HCT116 (cell line): ENCODE results near the gene EYA4.

ENCODE experiments used
- CEBPB ChIP-seq: IDR thresholded peaks from 2 replicates; pipeline ENCODE4 v1.6.1; 2012; ENCODE audit warnings: low read depth
- CTCF ChIP-seq, 3 experiments: fragments of 200-600 bp in 1 of 3; sonication (generic) in 1 of 3; IDR thresholded peaks in 2 of 3; conservative IDR thresholded peaks in 1 of 3; 2 replicates each; pipeline ENCODE4 v1.5.1; 2012 to 2017; ENCODE audit warnings: low read depth in 2 of 3, low read length in 2 of 3, antibody characterized with exemption in 1 of 3, borderline replicate concordance in 1 of 3, control low read depth in 1 of 3, mild to moderate bottlenecking in 1 of 3, mixed read lengths in 1 of 3, mixed run types in 1 of 3, moderate library complexity in 1 of 3; ENCODE audit not compliant: insufficient read depth in 1 of 3
- EGR1 ChIP-seq: IDR thresholded peaks from 2 replicates; pipeline ENCODE4 v1.6.1; 2012; ENCODE audit warnings: low read depth
- EZH2 ChIP-seq: fragments of 200-600 bp; sonication (generic); IDR thresholded peaks from 2 replicates; pipeline ENCODE4 v1.6.1; 2017; ENCODE audit warnings: antibody characterized with exemption, mixed run types
- EZH2phosphoT487 ChIP-seq: fragments of 200-600 bp; IDR thresholded peaks from 2 replicates; pipeline ENCODE4 v1.6.1; 2018; ENCODE audit warnings: antibody characterized with exemption, borderline replicate concordance
- JUND ChIP-seq: IDR thresholded peaks from 2 replicates; pipeline ENCODE4 v1.6.1; 2012
- POLR2A ChIP-seq: IDR thresholded peaks from 2 replicates; pipeline ENCODE4 v1.7.0; 2011; ENCODE audit warnings: borderline replicate concordance; ENCODE audit not compliant: insufficient read depth, insufficient read length; ENCODE audit errors: extremely low read depth
- POLR2AphosphoS5 ChIP-seq: IDR thresholded peaks from 2 replicates; pipeline ENCODE4 v1.6.1; 2011; ENCODE audit warnings: mild to moderate bottlenecking, low read depth, low read length, moderate library complexity
- RAD21 ChIP-seq: IDR thresholded peaks from 2 replicates; pipeline ENCODE4 v1.6.1; 2012; ENCODE audit warnings: low read depth, mild to moderate bottlenecking
- TCF7L2 ChIP-seq: IDR thresholded peaks from 2 replicates; pipeline ENCODE4 v1.7.0; 2011; ENCODE audit warnings: borderline replicate concordance, inconsistent platforms; ENCODE audit not compliant: insufficient read depth, insufficient read length; ENCODE audit errors: extremely low read depth
- YY1 ChIP-seq: IDR thresholded peaks from 2 replicates; pipeline ENCODE4 v1.6.1; 2011; ENCODE audit warnings: low read length, low read depth, moderate library complexity, mild to moderate bottlenecking; ENCODE audit not compliant: insufficient replicate concordance; ENCODE audit errors: extremely low read depth
- ZNF274 ChIP-seq: fragments of 200-500 bp; sonication (Bioruptor generic); IDR thresholded peaks from 2 replicates; pipeline ENCODE4 v1.6.1; 2014; ENCODE audit warnings: mild to moderate bottlenecking, low read depth, low read length, inconsistent platforms
- TF ChIP-seq, protein P1 (sequence below): IDR thresholded peaks from 2 replicates; pipeline ENCODE4 v1.6.1; 2012; ENCODE audit warnings: low read depth

DNA sequence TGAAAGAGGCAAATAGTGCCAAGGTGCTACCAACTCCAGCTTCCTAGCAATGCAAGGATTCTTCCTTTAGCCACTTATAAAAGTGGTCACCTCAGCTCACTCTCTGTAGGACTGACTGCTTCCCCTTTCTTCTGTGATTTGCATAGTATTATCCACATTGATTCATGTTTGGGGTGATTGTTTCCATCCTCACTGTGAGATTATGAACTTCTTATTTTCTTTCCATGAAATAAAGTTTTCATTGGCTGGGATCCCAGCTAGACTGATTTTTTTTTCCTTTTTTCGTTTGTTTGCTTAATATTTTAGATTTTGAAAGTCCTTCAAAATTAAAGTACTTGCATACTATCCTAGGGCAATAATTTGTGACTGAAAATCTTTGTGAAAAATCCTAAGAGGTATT is 50.5 kb downstream of the EYA4 start:
- no peak for TF ChIP-seq EGR1
- TF ChIP-seq EZH2phosphoT487: no peak
- no peak for TF ChIP-seq CTCF (IDR thresholded peaks at IDR 0.05 in 2 of 3, conservative IDR thresholded peaks at IDR 0.05 in 1 of 3; ENCODE audit: borderline replicate concordance in 1 of 3, insufficient read depth in 1 of 3, low read depth in 2 of 3, low read length in 2 of 3)
- TF ChIP-seq, protein P1, sequence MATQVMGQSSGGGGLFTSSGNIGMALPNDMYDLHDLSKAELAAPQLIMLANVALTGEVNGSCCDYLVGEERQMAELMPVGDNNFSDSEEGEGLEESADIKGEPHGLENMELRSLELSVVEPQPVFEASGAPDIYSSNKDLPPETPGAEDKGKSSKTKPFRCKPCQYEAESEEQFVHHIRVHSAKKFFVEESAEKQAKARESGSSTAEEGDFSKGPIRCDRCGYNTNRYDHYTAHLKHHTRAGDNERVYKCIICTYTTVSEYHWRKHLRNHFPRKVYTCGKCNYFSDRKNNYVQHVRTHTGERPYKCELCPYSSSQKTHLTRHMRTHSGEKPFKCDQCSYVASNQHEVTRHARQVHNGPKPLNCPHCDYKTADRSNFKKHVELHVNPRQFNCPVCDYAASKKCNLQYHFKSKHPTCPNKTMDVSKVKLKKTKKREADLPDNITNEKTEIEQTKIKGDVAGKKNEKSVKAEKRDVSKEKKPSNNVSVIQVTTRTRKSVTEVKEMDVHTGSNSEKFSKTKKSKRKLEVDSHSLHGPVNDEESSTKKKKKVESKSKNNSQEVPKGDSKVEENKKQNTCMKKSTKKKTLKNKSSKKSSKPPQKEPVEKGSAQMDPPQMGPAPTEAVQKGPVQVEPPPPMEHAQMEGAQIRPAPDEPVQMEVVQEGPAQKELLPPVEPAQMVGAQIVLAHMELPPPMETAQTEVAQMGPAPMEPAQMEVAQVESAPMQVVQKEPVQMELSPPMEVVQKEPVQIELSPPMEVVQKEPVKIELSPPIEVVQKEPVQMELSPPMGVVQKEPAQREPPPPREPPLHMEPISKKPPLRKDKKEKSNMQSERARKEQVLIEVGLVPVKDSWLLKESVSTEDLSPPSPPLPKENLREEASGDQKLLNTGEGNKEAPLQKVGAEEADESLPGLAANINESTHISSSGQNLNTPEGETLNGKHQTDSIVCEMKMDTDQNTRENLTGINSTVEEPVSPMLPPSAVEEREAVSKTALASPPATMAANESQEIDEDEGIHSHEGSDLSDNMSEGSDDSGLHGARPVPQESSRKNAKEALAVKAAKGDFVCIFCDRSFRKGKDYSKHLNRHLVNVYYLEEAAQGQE: no peak
- TF ChIP-seq EZH2: no peak
- no peak for TF ChIP-seq ZNF274
- no peak for TF ChIP-seq TCF7L2
- no peak for TF ChIP-seq CEBPB
- no peak for TF ChIP-seq POLR2A
- TF ChIP-seq YY1: no peak
- no peak for TF ChIP-seq JUND
- no peak for TF ChIP-seq RAD21
- TF ChIP-seq POLR2AphosphoS5: no peak
